HEK293T (cell line): ENCODE measurements around the gene POLR1A.

Experiments
- CTCF ChIA-PET: fragments of 350-600 bp; formaldehyde crosslinking; extraction: SDS; loops from one replicate; lab custom pipeline; 2021; ENCODE audit warnings: antibody characterized with exemption, inconsistent platforms; lab: Yijun Ruan, JAX
- POLR2A ChIA-PET: fragments of 350-600 bp; formaldehyde crosslinking; extraction: SDS; loops from one replicate; lab custom pipeline; 2020; ENCODE audit warnings: antibody characterized with exemption, inconsistent platforms; lab: Yijun Ruan, JAX
- DNase-seq: peaks from one replicate; pipeline ENCODE4 v3.0.0; 2012; ENCODE audit warnings: mixed read lengths; ENCODE audit errors: extremely low spot score
- ARNT ChIP-seq: fragments of 450-650 bp; IDR thresholded peaks from 2 replicates; pipeline ENCODE4 v1.6.1; 2017; ENCODE audit warnings: mild to moderate bottlenecking
- BHLHE40 ChIP-seq: fragments of 450-650 bp; IDR thresholded peaks from 2 replicates; pipeline ENCODE4 v1.6.1; 2016; ENCODE audit warnings: mild to moderate bottlenecking, moderate library complexity, borderline replicate concordance
- CTBP1 ChIP-seq: fragments of 450-650 bp; IDR thresholded peaks from 2 replicates; pipeline ENCODE4 v1.6.1; 2016; ENCODE audit warnings: borderline replicate concordance
- ELF4 ChIP-seq: fragments of 450-650 bp; IDR thresholded peaks from 2 replicates; pipeline ENCODE4 v1.6.1; 2017; ENCODE audit warnings: antibody characterized with exemption
- FOXA1 ChIP-seq: fragments of 450-650 bp; IDR thresholded peaks from 2 replicates; pipeline ENCODE4 v1.6.1; 2016; ENCODE audit warnings: mild to moderate bottlenecking
- FOXK2 ChIP-seq: fragments of 450-650 bp; IDR thresholded peaks from 2 replicates; pipeline ENCODE4 v1.6.1; 2016; ENCODE audit warnings: mild to moderate bottlenecking
- FOXM1 ChIP-seq: fragments of 450-650 bp; IDR thresholded peaks from 2 replicates; pipeline ENCODE4 v1.6.1; 2017; ENCODE audit warnings: mild to moderate bottlenecking, borderline replicate concordance
- HDGF ChIP-seq: fragments of 450-650 bp; IDR thresholded peaks from 2 replicates; pipeline ENCODE4 v1.6.1; 2017; ENCODE audit warnings: antibody characterized with exemption, borderline replicate concordance
- L3MBTL2 ChIP-seq: fragments of 450-650 bp; conservative IDR thresholded peaks from 2 replicates; pipeline ENCODE4 v1.6.1; 2016; ENCODE audit warnings: mild to moderate bottlenecking
- LEF1 ChIP-seq: fragments of 450-650 bp; IDR thresholded peaks from 2 replicates; pipeline ENCODE4 v1.6.1; 2017; ENCODE audit warnings: mild to moderate bottlenecking, borderline replicate concordance
- NFRKB ChIP-seq: fragments of 450-650 bp; IDR thresholded peaks from 2 replicates; pipeline ENCODE4 v1.6.1; 2016; ENCODE audit warnings: mild to moderate bottlenecking, moderate library complexity
- SP1 ChIP-seq: fragments of 450-650 bp; IDR thresholded peaks from 2 replicates; pipeline ENCODE4 v1.6.1; 2017
- SUZ12 ChIP-seq: fragments of 450-650 bp; IDR thresholded peaks from 2 replicates; pipeline ENCODE4 v1.6.1; 2016; ENCODE audit warnings: mild to moderate bottlenecking
- TARDBP ChIP-seq: fragments of 450-650 bp; IDR thresholded peaks from 2 replicates; pipeline ENCODE4 v1.6.1; 2016
- ZNF384 ChIP-seq: fragments of 450-650 bp; IDR thresholded peaks from 2 replicates; pipeline ENCODE4 v1.6.1; 2016
- TF ChIP-seq, protein P1 (sequence below): fragments of 450-650 bp; IDR thresholded peaks from 2 replicates; pipeline ENCODE4 v1.6.1; 2016

POLR1A gene

DNA sequence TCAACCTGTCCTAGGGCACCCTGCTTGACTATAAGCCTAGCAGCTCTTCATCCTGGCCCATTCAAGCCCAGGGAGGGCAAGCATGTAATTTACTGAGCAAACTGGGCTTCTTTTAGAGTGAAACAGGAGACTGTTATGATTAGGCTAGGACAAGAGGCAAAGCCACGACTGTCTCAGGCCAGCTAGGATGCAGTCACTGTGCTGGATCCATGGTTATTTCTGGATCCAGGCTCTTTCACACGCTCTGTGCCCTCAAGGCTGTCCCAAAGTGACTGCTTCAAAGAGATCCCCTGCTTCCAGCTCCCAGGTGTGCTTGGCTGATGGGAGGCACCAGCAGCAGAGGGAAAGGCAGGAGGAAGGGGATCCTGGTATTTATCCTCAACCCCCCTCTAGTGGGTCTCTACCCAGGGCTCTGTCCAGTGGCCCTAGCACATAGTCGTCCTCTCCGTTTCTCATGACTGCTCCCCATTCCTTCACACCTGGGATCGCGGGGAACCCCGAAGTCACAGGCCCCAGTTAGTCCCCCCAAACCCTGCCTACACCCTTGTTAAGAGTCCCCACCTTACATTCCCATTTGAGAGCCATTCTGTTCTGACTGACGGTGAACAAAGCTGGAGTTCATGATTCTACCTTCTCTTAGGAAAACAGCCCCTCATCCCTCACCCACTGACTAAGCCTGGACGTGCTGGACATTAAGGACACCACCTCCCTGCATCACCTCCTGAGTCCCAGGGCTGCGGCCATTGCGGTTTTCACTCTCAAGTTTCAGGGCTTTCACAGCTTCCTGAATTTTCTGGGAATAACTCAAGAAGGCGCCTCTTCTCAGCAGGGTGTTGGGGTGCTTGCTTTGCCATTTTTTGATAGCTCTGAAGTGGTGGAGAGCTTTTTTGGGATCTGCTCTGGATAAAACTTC, 63.2 kb downstream of the POLR1A start:
- no peak for DNase-seq
- TF ChIP-seq BHLHE40: no peak
- no peak for TF ChIP-seq TARDBP
- TF ChIP-seq SUZ12: no peak
- TF ChIP-seq CTBP1: no peak
- TF ChIP-seq L3MBTL2: no peak
- no peak for TF ChIP-seq ZNF384
- no peak for TF ChIP-seq FOXA1
- TF ChIP-seq LEF1: no peak
- ChIA-PET POLR2A (no interaction called here), CTCF (no interaction called here)

DNA sequence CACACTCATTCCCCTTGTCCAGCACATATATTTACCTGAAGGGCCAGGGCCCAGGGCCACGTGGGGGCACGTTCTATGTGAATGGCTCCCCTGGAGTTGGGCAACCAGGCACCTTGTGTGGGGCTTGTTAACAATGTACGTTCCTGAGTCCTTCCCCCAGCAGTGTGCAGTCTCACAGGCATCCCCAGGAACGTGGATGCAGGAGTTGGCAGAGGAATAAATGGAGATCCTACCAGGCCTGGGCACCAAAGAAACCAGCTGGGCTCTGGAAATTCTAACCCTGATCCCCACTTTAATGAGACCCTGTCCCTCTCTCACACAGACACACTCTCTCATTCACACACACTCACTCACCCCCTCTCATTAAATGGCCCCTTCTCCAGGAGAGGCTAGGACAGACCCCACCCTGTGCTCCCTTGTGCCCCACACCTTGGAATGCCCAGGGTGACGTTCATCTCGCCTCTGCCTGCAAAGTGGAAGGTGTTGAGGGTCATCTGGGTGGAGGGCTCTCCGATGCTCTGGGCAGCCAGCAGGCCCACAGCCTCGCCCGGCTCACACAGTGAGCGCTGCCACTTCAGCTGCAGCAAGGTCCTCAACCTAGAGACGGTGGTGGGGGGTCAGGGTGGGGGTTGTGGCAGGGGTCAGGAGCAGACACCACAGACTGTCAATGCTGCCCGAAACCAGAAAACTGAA, 65.6 kb downstream of the POLR1A start:
- TF ChIP-seq LEF1 (no peak), FOXA1 (no peak), NFRKB (no peak), L3MBTL2 (no peak), TARDBP (no peak), SUZ12 (no peak), BHLHE40 (no peak), HDGF (no peak), FOXM1 (no peak), ZNF384 (no peak), ARNT (no peak), ELF4 (no peak), SP1 (no peak), CTBP1 (no peak), FOXK2 (no peak)
- TF ChIP-seq, protein P1, sequence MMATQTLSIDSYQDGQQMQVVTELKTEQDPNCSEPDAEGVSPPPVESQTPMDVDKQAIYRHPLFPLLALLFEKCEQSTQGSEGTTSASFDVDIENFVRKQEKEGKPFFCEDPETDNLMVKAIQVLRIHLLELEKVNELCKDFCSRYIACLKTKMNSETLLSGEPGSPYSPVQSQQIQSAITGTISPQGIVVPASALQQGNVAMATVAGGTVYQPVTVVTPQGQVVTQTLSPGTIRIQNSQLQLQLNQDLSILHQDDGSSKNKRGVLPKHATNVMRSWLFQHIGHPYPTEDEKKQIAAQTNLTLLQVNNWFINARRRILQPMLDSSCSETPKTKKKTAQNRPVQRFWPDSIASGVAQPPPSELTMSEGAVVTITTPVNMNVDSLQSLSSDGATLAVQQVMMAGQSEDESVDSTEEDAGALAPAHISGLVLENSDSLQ: no peak
- no peak for DNase-seq
- CTCF ChIA-PET: no interaction called here
- POLR2A ChIA-PET: no interaction called here

DNA sequence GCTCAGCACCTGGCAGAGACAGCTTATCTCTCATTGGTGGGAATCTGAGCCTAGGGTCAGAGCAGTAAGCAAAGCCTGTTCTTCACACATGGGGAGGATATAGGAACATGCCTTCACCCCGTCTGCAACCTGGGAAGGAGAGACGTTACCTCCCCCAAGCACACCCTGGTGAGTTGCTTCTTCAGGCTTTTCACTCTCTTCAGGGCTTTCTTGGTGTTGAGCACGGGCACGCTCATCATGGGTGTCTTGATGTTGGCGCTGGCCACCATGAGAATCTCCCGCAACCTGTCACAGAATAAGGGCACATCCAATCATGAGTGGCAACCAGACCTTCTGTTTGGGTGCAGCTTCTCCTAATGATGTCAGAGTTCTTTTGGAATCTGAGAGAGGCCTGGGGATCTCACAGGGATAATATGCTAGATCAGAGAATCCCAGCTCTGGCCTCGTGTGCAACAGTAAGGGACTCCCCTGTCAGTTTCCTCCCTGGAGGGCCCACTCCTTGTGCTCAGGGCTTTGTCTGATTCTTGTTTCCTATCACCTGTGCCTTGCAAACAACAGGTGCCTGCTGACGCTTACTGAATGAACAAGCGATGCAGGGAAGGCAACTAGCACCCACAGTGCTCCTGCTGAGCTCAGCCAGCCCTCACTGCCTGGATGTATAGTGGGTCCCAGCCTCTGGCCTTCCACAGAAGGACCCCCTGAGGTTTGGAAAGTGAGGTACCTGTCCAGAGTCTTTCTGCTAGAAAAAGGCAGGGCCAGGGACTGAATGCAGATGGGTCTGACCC, 66.3 kb downstream of the POLR1A start:
- ChIA-PET CTCF (no interaction called here), POLR2A (no interaction called here)
- no peak for DNase-seq
- TF ChIP-seq FOXM1 (no peak), CTBP1 (no peak), NFRKB (no peak), HDGF (no peak), ZNF384 (no peak), ELF4 (no peak), ARNT (no peak), BHLHE40 (no peak), L3MBTL2 (no peak), FOXA1 (no peak), LEF1 (no peak), SP1 (no peak), TARDBP (no peak)
- TF ChIP-seq, protein P1: no peak

DNA sequence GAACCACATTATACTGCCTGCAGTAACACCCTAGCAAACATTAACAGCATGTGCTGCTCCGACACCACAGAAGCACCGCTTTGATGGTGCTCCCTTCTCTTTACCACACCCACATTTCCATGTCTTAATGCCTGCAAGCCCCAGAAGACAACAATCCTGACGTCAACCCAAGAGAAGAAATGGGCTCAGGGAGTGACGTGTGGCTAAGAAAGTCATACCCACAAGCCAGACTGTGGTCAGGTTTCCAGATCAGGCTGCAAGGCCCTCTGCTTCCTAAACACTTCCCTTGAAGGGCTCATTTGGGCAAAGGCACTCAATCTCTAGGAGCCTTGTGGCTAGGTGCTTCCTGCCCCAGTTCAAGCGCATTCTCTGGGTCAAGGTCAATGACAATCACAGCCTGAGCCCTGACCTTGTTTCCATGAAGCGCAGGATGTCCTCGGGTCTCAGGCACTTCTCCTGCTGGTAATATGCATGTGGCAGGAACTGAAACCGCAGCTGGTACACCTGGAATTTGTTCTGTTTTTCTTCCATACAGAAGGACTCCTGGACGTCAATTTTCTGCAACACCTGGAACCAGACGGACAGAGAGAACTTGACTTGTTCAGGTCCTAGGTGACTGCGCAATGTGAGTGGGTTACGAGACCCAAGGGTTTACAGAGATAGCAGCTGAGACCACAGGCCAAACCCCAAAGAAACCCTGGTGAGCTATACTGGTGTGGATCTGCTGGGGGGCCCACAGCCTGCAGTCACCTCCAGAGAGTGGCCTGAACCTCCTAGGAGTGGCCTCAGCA, 67.2 kb downstream of the POLR1A start:
- POLR2A ChIA-PET: no interaction called here
- TF ChIP-seq SP1 (no peak), ARNT (no peak), FOXK2 (no peak), CTBP1 (no peak), LEF1 (no peak), FOXM1 (no peak), TARDBP (no peak), L3MBTL2 (no peak), NFRKB (no peak), FOXA1 (no peak), SUZ12 (no peak), BHLHE40 (no peak), ZNF384 (no peak)
- TF ChIP-seq, protein P1: no peak
- DNase-seq: no peak
- CTCF ChIA-PET: no interaction called here

DNA sequence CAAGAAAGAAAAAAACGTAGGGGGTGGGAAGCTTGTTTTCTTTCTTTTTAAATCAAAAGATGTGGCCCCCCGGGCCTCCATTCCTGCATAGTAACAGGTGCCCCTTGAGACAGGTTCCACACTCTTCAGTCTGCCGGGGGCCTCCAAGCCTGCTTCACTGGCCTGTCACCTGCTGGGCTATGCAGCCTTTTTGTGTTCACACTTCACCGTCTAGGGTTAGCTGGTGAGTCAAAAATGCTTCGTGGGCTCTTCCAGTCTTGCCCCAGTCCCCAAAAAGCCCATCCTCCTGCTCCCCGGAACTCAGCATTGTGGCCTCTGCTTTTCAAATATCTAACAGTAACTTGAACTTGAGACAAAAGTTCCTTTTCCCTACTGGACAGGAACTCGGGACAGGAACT, 67.9 kb downstream of the POLR1A start:
- POLR2A ChIA-PET: no interaction called here
- CTCF ChIA-PET: no interaction called here

More for the DNA sequence above, 67.9 kb downstream of the POLR1A start:
- TF ChIP-seq ZNF384 (no peak), BHLHE40 (no peak), ELF4 (no peak), FOXM1 (no peak), TARDBP (no peak), LEF1 (no peak), L3MBTL2 (no peak)
- TF ChIP-seq, protein P1: no peak
- DNase-seq: no peak
